Neural cell (in vitro differentiated cells): ENCODE data around the gene CRYGD.

ENCODE experiments used
- CTCF ChIP-seq: fragments of 450-650 bp; IDR thresholded peaks from 2 replicates; pipeline ENCODE4 v1.5.1; 2014; ENCODE audit warnings: antibody characterized with exemption, mild to moderate bottlenecking, moderate library complexity; ENCODE audit not compliant: poor library complexity, severe bottlenecking
- EP300 ChIP-seq: fragments of 450-650 bp; conservative IDR thresholded peaks from 2 replicates; pipeline ENCODE4 v1.6.1; 2014; ENCODE audit warnings: antibody characterized with exemption, mild to moderate bottlenecking, moderate library complexity; ENCODE audit not compliant: poor library complexity, severe bottlenecking
- RAD21 ChIP-seq: fragments of 450-650 bp; conservative IDR thresholded peaks from 2 replicates; pipeline ENCODE4 v1.6.1; 2014; ENCODE audit warnings: antibody characterized with exemption, mild to moderate bottlenecking, moderate library complexity

GRCh38 chr2:208097801-208098200, 26.5 kb downstream of the CRYGD start:
- TF ChIP-seq CTCF (no peak), RAD21 (no peak), EP300 (no peak)
